ENCODE results near the gene SP7.
"Not testable (repeated sequence)": the region's sequence is repeated elsewhere in the genome, so short reads cannot be mapped to it uniquely, and the experiment has no call there.

Gene SP7

GRCh38 chr12:53324113-53324778 lies 11.9 kb downstream of the SP7 start:
- DNase-seq (ENCODE audit: extremely low read depth in 1 of 2, low read depth in 1 of 2): peak in 1 of 2 donors; percentile 22

- DNase-seq (ENCODE audit: extremely low read depth in 1 of 2, low read depth in 1 of 2): no peak
Measured at GRCh38 chr12:53320352-53321195, 15.6 kb downstream of the SP7 start.

GRCh38 chr12:53313996-53314395 lies 22.2 kb downstream of the SP7 start:
- no peak for DNase-seq (ENCODE audit: extremely low read depth in 1 of 2, low read depth in 1 of 2)

- DNase-seq (ENCODE audit: extremely low read depth in 1 of 2, low read depth in 1 of 2): no peak
Measured at GRCh38 chr12:53308276-53308675, 27.9 kb downstream of the SP7 start.

- no peak for DNase-seq (ENCODE audit: extremely low read depth in 1 of 2, low read depth in 1 of 2)
Measured at GRCh38 chr12:53306826-53307225, 29.3 kb downstream of the SP7 start.

GRCh38 chr12:53302903-53303302 lies 33.3 kb downstream of the SP7 start:
- DNase-seq (ENCODE audit: extremely low read depth in 1 of 2, low read depth in 1 of 2): no peak

GRCh38 chr12:53300187-53300586 lies 36.0 kb downstream of the SP7 start:
- no peak for DNase-seq (ENCODE audit: extremely low read depth in 1 of 2, low read depth in 1 of 2)

- peak; percentile 66 to 83 for DNase-seq (ENCODE audit: extremely low read depth in 1 of 2, low read depth in 1 of 2)
Measured at GRCh38 chr12:53299454-53300180, 36.5 kb downstream of the SP7 start, which contains the start of gene MYG1. TSS of gene MYG1 (plus strand) at chr12:53299695. CDS start at chr12:53299738, 43 bp downstream.

GRCh38 chr12:53299101-53299453 lies 37.1 kb downstream of the SP7 start:
- no peak for DNase-seq (ENCODE audit: extremely low read depth in 1 of 2, low read depth in 1 of 2)

GRCh38 chr12:53298164-53298563 lies 38.0 kb downstream of the SP7 start:
- no peak for DNase-seq (ENCODE audit: extremely low read depth in 1 of 2, low read depth in 1 of 2)

- not testable (repeated sequence) for DNase-seq (ENCODE audit: extremely low read depth in 1 of 2, low read depth in 1 of 2)
Measured at GRCh38 chr12:53297106-53297505, 39.0 kb downstream of the SP7 start.

GRCh38 chr12:53295891-53296219 lies 40.3 kb downstream of the SP7 start:
- DNase-seq (ENCODE audit: extremely low read depth in 1 of 2, low read depth in 1 of 2): no peak

- peak; percentile 67 to 81 for DNase-seq (ENCODE audit: extremely low read depth in 1 of 2, low read depth in 1 of 2)
Measured at GRCh38 chr12:53295070-53295890, 40.9 kb downstream of the SP7 start, which contains the start of gene PFDN5. TSS of gene PFDN5 (plus strand) at chr12:53295542. CDS start at chr12:53295568, 26 bp downstream.

- DNase-seq (ENCODE audit: extremely low read depth in 1 of 2, low read depth in 1 of 2): no peak
Measured at GRCh38 chr12:53292426-53292825, 43.7 kb downstream of the SP7 start.

GRCh38 chr12:53290661-53291060 lies 45.5 kb downstream of the SP7 start:
- no peak for DNase-seq (ENCODE audit: extremely low read depth in 1 of 2, low read depth in 1 of 2)

GRCh38 chr12:53289891-53290290 lies 46.3 kb downstream of the SP7 start:
- DNase-seq (ENCODE audit: extremely low read depth in 1 of 2, low read depth in 1 of 2): no peak

- DNase-seq (ENCODE audit: extremely low read depth in 1 of 2, low read depth in 1 of 2): no peak
Measured at GRCh38 chr12:53288322-53288721, 47.8 kb downstream of the SP7 start.

GRCh38 chr12:53287741-53288216 lies 48.4 kb downstream of the SP7 start:
- peak in 1 of 2 donors; percentile 34 for DNase-seq (ENCODE audit: extremely low read depth in 1 of 2, low read depth in 1 of 2)

- no peak for DNase-seq (ENCODE audit: extremely low read depth in 1 of 2, low read depth in 1 of 2)
Measured at GRCh38 chr12:53286448-53286847, 49.7 kb downstream of the SP7 start.

- no peak for DNase-seq (ENCODE audit: extremely low read depth in 1 of 2, low read depth in 1 of 2)
Measured at GRCh38 chr12:53279888-53280498, 56.2 kb downstream of the SP7 start.

All from stimulated activated CD8-positive, alpha-beta memory T cell treated with anti-CD3 and anti-CD28 coated beads, Interleukin-7, amount 100 ng/mL, for 48 hours (primary cell).